ENCODE results near the gene C11orf42. TPM values are rescaled to one million over a fixed set of nuclear protein-coding genes. Genes with fewer than 3 reads are reported as not detected.

Gene C11orf42
- total and polyA plus RNA-seq, 4 donors: not detected

GRCh38 chr11:6170226-6170625 lies 35.1 kb upstream of the C11orf42 start, which contains the start of gene OR52B2:
TSS of gene OR52B2 (minus strand) at chr11:6170326. CDS start at chr11:6170326, 0 bp downstream.
- WGBS: 70% methylated on average over 1 of the region's 1 CpG
- DNase-seq (ENCODE audit: low spot score): no peak
- Histone ChIP-seq H3K4me1 (ENCODE audit: control insufficient read depth in 4 of 4, insufficient read depth in 4 of 4, low read length in 3 of 4) (no peaks in the 10 kb centered on the region), H3K9ac (ENCODE audit: low read depth in 1 of 2, low read length in 2 of 2) (no peak within 1 kb of the TSS), H3K4me3 (ENCODE audit: low read depth in 1 of 3, low read length in 3 of 3) (no peak within 1 kb of the TSS), H3K27me3 (ENCODE audit: control insufficient read depth in 4 of 4, insufficient read depth in 4 of 4, low read length in 3 of 4) (no peaks in the 10 kb centered on the region), H3K9me3 (ENCODE audit: control insufficient read depth in 4 of 4, low read length in 3 of 4) (peaks cover 0 to 2% (median 0%) of the 10 kb centered on the region in 4 donors), H3K27ac (ENCODE audit: low read depth in 1 of 2, low read length in 2 of 2) (no peak within 1 kb of the TSS), H3K36me3 (ENCODE audit: control insufficient read depth in 4 of 4, insufficient read depth in 3 of 4, low read depth in 1 of 4, low read length in 3 of 4) (no peaks in the 10 kb centered on the region)
- TF ChIP-seq GABPA (IDR thresholded peaks at IDR 0.05 in 1 of 2, conservative IDR thresholded peaks at IDR 0.05 in 1 of 2) (no peak), TAF1 (conservative IDR thresholded peaks at IDR 0.05) (no peak), RAD21 (IDR thresholded peaks at IDR 0.05) (no peak), RXRA (IDR thresholded peaks at IDR 0.05) (no peak)
- TF ChIP-seq, protein P1, sequence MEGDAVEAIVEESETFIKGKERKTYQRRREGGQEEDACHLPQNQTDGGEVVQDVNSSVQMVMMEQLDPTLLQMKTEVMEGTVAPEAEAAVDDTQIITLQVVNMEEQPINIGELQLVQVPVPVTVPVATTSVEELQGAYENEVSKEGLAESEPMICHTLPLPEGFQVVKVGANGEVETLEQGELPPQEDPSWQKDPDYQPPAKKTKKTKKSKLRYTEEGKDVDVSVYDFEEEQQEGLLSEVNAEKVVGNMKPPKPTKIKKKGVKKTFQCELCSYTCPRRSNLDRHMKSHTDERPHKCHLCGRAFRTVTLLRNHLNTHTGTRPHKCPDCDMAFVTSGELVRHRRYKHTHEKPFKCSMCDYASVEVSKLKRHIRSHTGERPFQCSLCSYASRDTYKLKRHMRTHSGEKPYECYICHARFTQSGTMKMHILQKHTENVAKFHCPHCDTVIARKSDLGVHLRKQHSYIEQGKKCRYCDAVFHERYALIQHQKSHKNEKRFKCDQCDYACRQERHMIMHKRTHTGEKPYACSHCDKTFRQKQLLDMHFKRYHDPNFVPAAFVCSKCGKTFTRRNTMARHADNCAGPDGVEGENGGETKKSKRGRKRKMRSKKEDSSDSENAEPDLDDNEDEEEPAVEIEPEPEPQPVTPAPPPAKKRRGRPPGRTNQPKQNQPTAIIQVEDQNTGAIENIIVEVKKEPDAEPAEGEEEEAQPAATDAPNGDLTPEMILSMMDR (IDR thresholded peaks at IDR 0.05; ENCODE audit: low read depth, low read length, missing input control): no peak

DNA sequence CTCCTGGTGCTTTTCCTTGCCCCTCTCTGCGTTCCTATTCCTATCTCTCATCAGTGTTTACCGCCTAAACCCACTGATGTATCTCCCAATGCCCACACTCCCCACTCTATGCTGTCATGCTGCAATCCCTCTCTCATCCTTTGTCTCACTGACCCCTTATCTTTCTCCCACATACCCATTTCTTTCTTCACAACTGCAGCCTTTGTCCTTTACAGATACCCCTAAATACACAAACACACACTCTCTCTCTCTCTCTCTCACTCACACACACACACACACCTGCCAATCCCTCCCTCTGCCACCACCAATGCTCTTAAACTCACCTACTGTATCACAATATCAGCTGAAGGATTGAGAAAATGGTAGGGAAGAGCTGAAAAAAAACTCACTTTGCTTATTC lies 29.9 kb upstream of the C11orf42 start:
- no peaks in the 10 kb centered on the region for H3K9me3 ChIP-seq (ENCODE audit: control insufficient read depth in 4 of 4, low read length in 3 of 4)
- 66% methylated on average over 2 of the region's 2 CpGs for WGBS

DNA sequence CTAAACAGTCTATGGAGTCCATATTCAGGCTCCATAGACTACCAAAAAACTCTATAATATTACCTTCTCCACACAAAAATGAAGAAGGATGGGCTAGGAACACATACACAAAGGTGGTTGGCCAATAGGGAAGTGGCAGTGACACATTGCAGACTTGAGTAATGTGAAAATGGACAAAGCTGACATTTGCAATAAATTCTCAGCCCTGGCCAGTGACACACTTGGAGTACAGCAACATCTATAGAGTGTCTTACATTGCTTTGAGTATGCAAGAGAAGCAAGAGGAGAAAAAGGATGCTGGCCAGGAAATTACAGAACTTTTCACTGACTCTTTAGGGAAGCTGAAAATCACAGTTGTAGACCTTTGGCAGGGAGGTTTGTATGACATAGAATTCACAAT lies 13.6 kb upstream of the C11orf42 start:
- no peaks in the 10 kb centered on the region for H3K36me3 ChIP-seq (ENCODE audit: control insufficient read depth in 4 of 4, insufficient read depth in 3 of 4, low read depth in 1 of 4, low read length in 3 of 4)
- no peak overlapping the region for H3K9ac ChIP-seq (ENCODE audit: low read depth in 1 of 2, low read length in 2 of 2)
- no peaks in the 10 kb centered on the region for H3K27me3 ChIP-seq (ENCODE audit: control insufficient read depth in 4 of 4, insufficient read depth in 4 of 4, low read length in 3 of 4)
- no peak for DNase-seq (ENCODE audit: low spot score)
- H3K4me1 ChIP-seq (ENCODE audit: control insufficient read depth in 4 of 4, insufficient read depth in 4 of 4, low read length in 3 of 4): no peaks in the 10 kb centered on the region
- no peak overlapping the region for H3K4me3 ChIP-seq (ENCODE audit: low read depth in 1 of 3, low read length in 3 of 3)
- H3K27ac ChIP-seq (ENCODE audit: low read depth in 1 of 2, low read length in 2 of 2): no peak overlapping the region
- H3K9me3 ChIP-seq (ENCODE audit: control insufficient read depth in 4 of 4, low read length in 3 of 4): no peaks in the 10 kb centered on the region
- TF ChIP-seq SP1 (IDR thresholded peaks at IDR 0.05) (no peak), RAD21 (IDR thresholded peaks at IDR 0.05) (no peak), HNF4G (IDR thresholded peaks at IDR 0.05) (no peak), YY1 (IDR thresholded peaks at IDR 0.05) (no peak), HNF4A (conservative IDR thresholded peaks at IDR 0.05) (no peak), RXRA (IDR thresholded peaks at IDR 0.05) (no peak), FOXA2 (IDR thresholded peaks at IDR 0.05) (no peak), TAF1 (conservative IDR thresholded peaks at IDR 0.05) (no peak), NR2F2 (IDR thresholded peaks at IDR 0.05) (no peak), MAX (IDR thresholded peaks at IDR 0.05) (no peak), JUND (IDR thresholded peaks at IDR 0.05) (no peak)
- TF ChIP-seq, protein P2, sequence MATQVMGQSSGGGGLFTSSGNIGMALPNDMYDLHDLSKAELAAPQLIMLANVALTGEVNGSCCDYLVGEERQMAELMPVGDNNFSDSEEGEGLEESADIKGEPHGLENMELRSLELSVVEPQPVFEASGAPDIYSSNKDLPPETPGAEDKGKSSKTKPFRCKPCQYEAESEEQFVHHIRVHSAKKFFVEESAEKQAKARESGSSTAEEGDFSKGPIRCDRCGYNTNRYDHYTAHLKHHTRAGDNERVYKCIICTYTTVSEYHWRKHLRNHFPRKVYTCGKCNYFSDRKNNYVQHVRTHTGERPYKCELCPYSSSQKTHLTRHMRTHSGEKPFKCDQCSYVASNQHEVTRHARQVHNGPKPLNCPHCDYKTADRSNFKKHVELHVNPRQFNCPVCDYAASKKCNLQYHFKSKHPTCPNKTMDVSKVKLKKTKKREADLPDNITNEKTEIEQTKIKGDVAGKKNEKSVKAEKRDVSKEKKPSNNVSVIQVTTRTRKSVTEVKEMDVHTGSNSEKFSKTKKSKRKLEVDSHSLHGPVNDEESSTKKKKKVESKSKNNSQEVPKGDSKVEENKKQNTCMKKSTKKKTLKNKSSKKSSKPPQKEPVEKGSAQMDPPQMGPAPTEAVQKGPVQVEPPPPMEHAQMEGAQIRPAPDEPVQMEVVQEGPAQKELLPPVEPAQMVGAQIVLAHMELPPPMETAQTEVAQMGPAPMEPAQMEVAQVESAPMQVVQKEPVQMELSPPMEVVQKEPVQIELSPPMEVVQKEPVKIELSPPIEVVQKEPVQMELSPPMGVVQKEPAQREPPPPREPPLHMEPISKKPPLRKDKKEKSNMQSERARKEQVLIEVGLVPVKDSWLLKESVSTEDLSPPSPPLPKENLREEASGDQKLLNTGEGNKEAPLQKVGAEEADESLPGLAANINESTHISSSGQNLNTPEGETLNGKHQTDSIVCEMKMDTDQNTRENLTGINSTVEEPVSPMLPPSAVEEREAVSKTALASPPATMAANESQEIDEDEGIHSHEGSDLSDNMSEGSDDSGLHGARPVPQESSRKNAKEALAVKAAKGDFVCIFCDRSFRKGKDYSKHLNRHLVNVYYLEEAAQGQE (IDR thresholded peaks at IDR 0.05): no peak
- TF ChIP-seq, protein P1 (IDR thresholded peaks at IDR 0.05; ENCODE audit: low read depth, low read length, missing input control): no peak

More for the DNA sequence above, 29.9 kb upstream of the C11orf42 start:
- H3K9ac ChIP-seq (ENCODE audit: low read depth in 1 of 2, low read length in 2 of 2): no peak overlapping the region
- H3K27me3 ChIP-seq (ENCODE audit: control insufficient read depth in 4 of 4, insufficient read depth in 4 of 4, low read length in 3 of 4): no peaks in the 10 kb centered on the region
- no peak for TF ChIP-seq RAD21 (IDR thresholded peaks at IDR 0.05)
- TF ChIP-seq, protein P2 (IDR thresholded peaks at IDR 0.05): no peak
- H3K4me1 ChIP-seq (ENCODE audit: control insufficient read depth in 4 of 4, insufficient read depth in 4 of 4, low read length in 3 of 4): no peaks in the 10 kb centered on the region
- H3K27ac ChIP-seq (ENCODE audit: low read depth in 1 of 2, low read length in 2 of 2): no peak overlapping the region
- H3K36me3 ChIP-seq (ENCODE audit: control insufficient read depth in 4 of 4, insufficient read depth in 3 of 4, low read depth in 1 of 4, low read length in 3 of 4): no peaks in the 10 kb centered on the region
- no peak overlapping the region for H3K4me3 ChIP-seq (ENCODE audit: low read depth in 1 of 3, low read length in 3 of 3)
- no peak for DNase-seq (ENCODE audit: low spot score)
